CD14-positive monocyte (primary cell): ENCODE results near the gene IGF2R. TPM values are rescaled to one million over a fixed set of nuclear protein-coding genes. Genes with fewer than 3 reads are reported as not detected.

Experiments used
- DNase-seq, 3 donors: peaks; one replicate each; pipeline ENCODE4 v3.0.0-alpha.2; 2011 to 2022
- H2AFZ ChIP-seq: 2 replicates; pipeline ENCODE4 v1.6.0; 2012; ENCODE audit warnings: mild to moderate bottlenecking, low read depth, low read length, inconsistent platforms; ENCODE audit not compliant: insufficient read depth, poor library complexity, severe bottlenecking
- H3K27ac ChIP-seq, 2 donors: 1 replicate in 1 of 2; 2 replicates in 1 of 2; pipeline ENCODE4 v1.5.1; 2012 to 2013; ENCODE audit warnings: low read length in 2 of 2, control low read depth in 1 of 2, inconsistent platforms in 1 of 2, low read depth in 1 of 2, mild to moderate bottlenecking in 1 of 2
- H3K27me3 ChIP-seq, 2 donors: one replicate each; pipeline versions ENCODE4 v1.6.0 to v1.6.1; 2011 to 2013; ENCODE audit warnings: low read length in 2 of 2; ENCODE audit not compliant: control insufficient read depth in 2 of 2, insufficient read depth in 2 of 2
- H3K36me3 ChIP-seq, 2 donors: replicated peaks in 1 of 2; 1 replicate in 1 of 2; 2 replicates in 1 of 2; pipeline versions ENCODE4 v1.5.1 to v1.6.1; 2012 to 2013; ENCODE audit warnings: low read length in 2 of 2, control low read depth in 1 of 2, inconsistent platforms in 1 of 2, mild to moderate bottlenecking in 1 of 2; ENCODE audit not compliant: insufficient read depth in 2 of 2, control insufficient read depth in 1 of 2
- H3K4me1 ChIP-seq, 2 donors: 1 replicate in 1 of 2; 2 replicates in 1 of 2; pipeline versions ENCODE4 v1.5.1 to v1.6.1; 2012 to 2013; ENCODE audit warnings: low read length in 2 of 2, control low read depth in 1 of 2, inconsistent platforms in 1 of 2, mild to moderate bottlenecking in 1 of 2, moderate library complexity in 1 of 2; ENCODE audit not compliant: insufficient read depth in 2 of 2, control insufficient read depth in 1 of 2
- H3K4me2 ChIP-seq: replicated peaks from 2 replicates; pipeline ENCODE3; 2012; ENCODE audit warnings: low read length, moderate library complexity, mild to moderate bottlenecking; ENCODE audit not compliant: poor library complexity, severe bottlenecking; ENCODE audit errors: extremely low read depth
- H3K4me3 ChIP-seq, 3 experiments: fragments of 200-600 bp in 1 of 3; sonication (generic) in 1 of 3; replicated peaks in 1 of 3; 1 replicate in 2 of 3; 2 replicates in 1 of 3; pipeline ENCODE4 v1.5.1; 2011 to 2013; ENCODE audit warnings: low read length in 3 of 3, mild to moderate bottlenecking in 3 of 3, control low read depth in 2 of 3, low read depth in 2 of 3, inconsistent platforms in 1 of 3, moderate library complexity in 1 of 3
- H3K79me2 ChIP-seq: 2 replicates; pipeline ENCODE4 v1.6.0; 2012; ENCODE audit warnings: mild to moderate bottlenecking, control low read depth, inconsistent platforms, low read length, moderate library complexity; ENCODE audit not compliant: insufficient read depth
- H3K9ac ChIP-seq: 2 replicates; pipeline ENCODE4 v1.6.0; 2017; ENCODE audit warnings: low read length, mild to moderate bottlenecking; ENCODE audit not compliant: insufficient read depth, poor library complexity, severe bottlenecking
- H3K9me3 ChIP-seq, 2 donors: replicated peaks in 1 of 2; 1 replicate in 1 of 2; 2 replicates in 1 of 2; pipeline versions ENCODE4 v1.5.1 to v1.6.1; 2012 to 2013; ENCODE audit warnings: low read length in 2 of 2, control low read depth in 1 of 2; ENCODE audit not compliant: control insufficient read depth in 1 of 2, insufficient read depth in 1 of 2
- H4K20me1 ChIP-seq: 2 replicates; pipeline ENCODE4 v1.6.0; 2012; ENCODE audit warnings: mild to moderate bottlenecking, low read length, control low read depth, moderate library complexity; ENCODE audit not compliant: insufficient read depth
- H3K27ac Mint-ChIP-seq, 7 donors: one replicate each; pipeline ENCODE4 v1.8.0; 2020; ENCODE audit warnings: mild to moderate bottlenecking in 7 of 7, mixed read lengths in 7 of 7, moderate library complexity in 6 of 7, inconsistent platforms in 2 of 7
- H3K27me3 Mint-ChIP-seq, 3 donors: one replicate each; pipeline ENCODE4 v1.8.0; 2021 to 2022; ENCODE audit warnings: low read depth in 3 of 3, mild to moderate bottlenecking in 3 of 3, mixed read lengths in 3 of 3, moderate library complexity in 3 of 3, inconsistent platforms in 1 of 3
- H3K36me3 Mint-ChIP-seq, 2 donors: one replicate each; pipeline ENCODE4 v1.8.0; 2020; ENCODE audit warnings: mixed read lengths in 2 of 2, inconsistent platforms in 1 of 2, mild to moderate bottlenecking in 1 of 2
- H3K4me1 Mint-ChIP-seq: one replicate; pipeline ENCODE4 v1.8.0; 2020; ENCODE audit warnings: mild to moderate bottlenecking, mixed read lengths
- H3K4me3 Mint-ChIP-seq, 2 donors: one replicate each; pipeline ENCODE4 v1.8.0; 2020; ENCODE audit warnings: mild to moderate bottlenecking in 2 of 2, mixed read lengths in 2 of 2, moderate library complexity in 1 of 2
- H3K9me3 Mint-ChIP-seq, 7 donors: one replicate each; pipeline ENCODE4 v1.8.0; 2020 to 2022; ENCODE audit warnings: mixed read lengths in 7 of 7, mild to moderate bottlenecking in 6 of 7, moderate library complexity in 6 of 7, inconsistent platforms in 2 of 7
- WGBS: methylation state at CpG from one replicate; pipeline ENCODE4 v1.1.5; 2013; ENCODE audit warnings: missing lambda C conversion rate; ENCODE audit not compliant: insufficient coverage; 5-methylcytosine and 5-hydroxymethylcytosine counted together
- intact Hi-C, 2 donors: fragments of 100-400 bp; cut with micrococcal nuclease; formaldehyde crosslinking; loops; one replicate each; pipeline versions ENCODE4 v1.15.0 to v1.15.1; 2023
- polyA plus RNA-seq, 3 donors: library from polyadenylated mRNA; depleted of rRNA in 1 of 3; unstranded in 2 of 3; stranded (reverse) in 1 of 3; fragments of 300-500 nt in 2 of 3; fragments of >200 nt in 1 of 3; fragmentation: Illumina TruSeq in 2 of 3; gene quantifications; 1 replicate in 2 of 3; 2 replicates in 1 of 3; pipeline ENCODE4 v1.2.3, GENCODE V29; 2012 to 2021
- TF ChIP-seq, protein P1 (sequence below): fragments of 200-600 bp; IDR thresholded peaks from one replicate; pipeline ENCODE4 v1.8.0; 2022; ENCODE audit warnings: antibody characterized with exemption, mild to moderate bottlenecking

The IGF2R gene
- polyA plus RNA-seq, 3 donors = 6.9 to 44.8 (median 8.2) TPM

DNA sequence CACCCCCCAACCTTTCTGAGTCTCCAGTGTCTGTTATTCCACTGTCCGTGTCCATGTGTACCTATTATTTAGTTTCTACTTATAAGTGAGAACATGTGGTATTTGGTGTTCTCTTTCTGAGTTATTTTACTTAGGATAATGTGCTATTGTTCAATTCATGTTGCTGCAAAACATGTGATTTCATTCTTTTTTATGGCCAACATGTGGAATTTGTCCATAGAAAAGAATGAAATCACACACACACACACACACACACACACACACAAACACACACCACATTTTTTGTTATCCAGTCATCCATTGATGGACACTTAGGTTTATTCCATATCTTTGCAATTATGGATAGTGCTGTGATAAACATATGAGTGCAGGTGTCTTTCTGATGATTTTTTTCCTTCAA, 23.5 kb downstream of the IGF2R start:
- Histone ChIP-seq H3K9ac (no peak overlapping the region), H3K4me3 (no peak overlapping the region), H4K20me1 (peaks cover 100% of the 10 kb centered on the region), H3K79me2 (peaks cover 91% of the 10 kb centered on the region), H2AFZ (no peak overlapping the region), H3K4me1 (peaks cover 27 to 47% of the 10 kb centered on the region in 2 donors), H3K27ac (no peak overlapping the region), H3K4me2 (no peak overlapping the region), H3K27me3 (no peaks in the 10 kb centered on the region), H3K36me3 (peaks cover 15 to 35% of the 10 kb centered on the region in 2 donors), H3K9me3 (no peaks in the 10 kb centered on the region)
- intact Hi-C loops = no loop called here
- H3K4me3 Mint-ChIP-seq = no peak overlapping the region
- no CpG with 5 or more reads among the region's 1 CpG for WGBS
- peaks cover 58 to 60% of the 10 kb centered on the region in 2 donors for H3K36me3 Mint-ChIP-seq
- H3K27me3 Mint-ChIP-seq = peaks cover 0 to 3% (median 2%) of the 10 kb centered on the region in 3 donors
- TF ChIP-seq, protein P1, sequence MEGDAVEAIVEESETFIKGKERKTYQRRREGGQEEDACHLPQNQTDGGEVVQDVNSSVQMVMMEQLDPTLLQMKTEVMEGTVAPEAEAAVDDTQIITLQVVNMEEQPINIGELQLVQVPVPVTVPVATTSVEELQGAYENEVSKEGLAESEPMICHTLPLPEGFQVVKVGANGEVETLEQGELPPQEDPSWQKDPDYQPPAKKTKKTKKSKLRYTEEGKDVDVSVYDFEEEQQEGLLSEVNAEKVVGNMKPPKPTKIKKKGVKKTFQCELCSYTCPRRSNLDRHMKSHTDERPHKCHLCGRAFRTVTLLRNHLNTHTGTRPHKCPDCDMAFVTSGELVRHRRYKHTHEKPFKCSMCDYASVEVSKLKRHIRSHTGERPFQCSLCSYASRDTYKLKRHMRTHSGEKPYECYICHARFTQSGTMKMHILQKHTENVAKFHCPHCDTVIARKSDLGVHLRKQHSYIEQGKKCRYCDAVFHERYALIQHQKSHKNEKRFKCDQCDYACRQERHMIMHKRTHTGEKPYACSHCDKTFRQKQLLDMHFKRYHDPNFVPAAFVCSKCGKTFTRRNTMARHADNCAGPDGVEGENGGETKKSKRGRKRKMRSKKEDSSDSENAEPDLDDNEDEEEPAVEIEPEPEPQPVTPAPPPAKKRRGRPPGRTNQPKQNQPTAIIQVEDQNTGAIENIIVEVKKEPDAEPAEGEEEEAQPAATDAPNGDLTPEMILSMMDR = no peak
- no peak overlapping the region for H3K27ac Mint-ChIP-seq
- no peak for DNase-seq
- H3K9me3 Mint-ChIP-seq = peaks cover 4 to 9% (median 6%) of the 10 kb centered on the region in 7 donors
- H3K4me1 Mint-ChIP-seq = peaks cover 50% of the 10 kb centered on the region

DNA sequence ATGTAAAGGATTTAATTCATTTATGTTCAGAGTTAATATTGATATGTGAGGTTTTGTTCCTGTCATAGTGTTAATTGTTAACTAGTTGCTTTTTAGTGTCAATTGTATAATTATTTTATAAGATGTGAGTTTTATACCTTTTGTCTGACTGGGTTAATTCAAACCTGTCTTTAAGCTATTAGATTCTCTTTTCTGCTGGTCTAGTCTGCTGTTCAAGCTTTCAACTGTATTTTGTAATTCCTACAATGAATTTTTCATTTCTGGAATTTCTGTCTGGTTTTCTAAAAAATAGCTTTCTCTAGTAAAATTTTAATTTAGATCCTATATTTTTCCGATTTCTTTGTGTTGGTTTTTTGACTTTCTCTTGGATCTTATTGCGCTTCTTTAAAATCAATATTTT, 26.5 kb downstream of the IGF2R start:
- no peak overlapping the region for H2AFZ ChIP-seq
- peaks cover 100% of the 10 kb centered on the region for H4K20me1 ChIP-seq
- H3K9ac ChIP-seq = no peak overlapping the region
- Mint-ChIP-seq H3K4me1 (peaks cover 25% of the 10 kb centered on the region), H3K9me3 (peaks cover 4 to 9% (median 7%) of the 10 kb centered on the region in 7 donors), H3K27me3 (peaks cover 3 to 6% (median 3%) of the 10 kb centered on the region in 3 donors), H3K4me3 (no peak overlapping the region), H3K36me3 (peaks cover 83 to 84% of the 10 kb centered on the region in 2 donors), H3K27ac (no peak overlapping the region)
- no peak overlapping the region for H3K4me3 ChIP-seq
- DNase-seq = no peak
- H3K27ac ChIP-seq = no peak overlapping the region
- H3K27me3 ChIP-seq = no peaks in the 10 kb centered on the region
- TF ChIP-seq, protein P1 = no peak
- H3K9me3 ChIP-seq = no peaks in the 10 kb centered on the region
- intact Hi-C loops = no loop called here
- no peak overlapping the region for H3K4me2 ChIP-seq
- peaks cover 31 to 65% of the 10 kb centered on the region in 2 donors for H3K36me3 ChIP-seq
- WGBS = no CpG with 5 or more reads among the region's 2 CpGs
- H3K4me1 ChIP-seq = peaks cover 8 to 16% of the 10 kb centered on the region in 2 donors
- H3K79me2 ChIP-seq = peaks cover 89% of the 10 kb centered on the region
